Hepatocyte (in vitro differentiated cells): Measurements from ENCODE around the gene WAC.

ENCODE experiments used
- CTCF ChIP-seq: fragments of 200-600 bp; sonication (generic); IDR thresholded peaks from 2 replicates; pipeline ENCODE4 v1.5.1; 2016; ENCODE audit warnings: antibody characterized with exemption, mild to moderate bottlenecking; ENCODE audit not compliant: poor library complexity
- EZH2 ChIP-seq: fragments of 200-600 bp; sonication (generic); IDR thresholded peaks from 2 replicates; pipeline ENCODE4 v1.6.1; 2016; ENCODE audit warnings: antibody characterized with exemption, mild to moderate bottlenecking, borderline replicate concordance
- EZH2phosphoT487 ChIP-seq: fragments of 200-600 bp; sonication (generic); IDR thresholded peaks from one replicate; pipeline ENCODE4 v1.6.1; 2018; ENCODE audit warnings: antibody characterized with exemption, mild to moderate bottlenecking, low read depth, moderate library complexity; ENCODE audit not compliant: unreplicated experiment, severe bottlenecking

- TF ChIP-seq CTCF (no peak), EZH2 (no peak), EZH2phosphoT487 (no peak)
These were observed 44.6 kb downstream of the WAC start for GRCh38 chr10:28577506-28577905.
